Measurements from ENCODE around the gene GABRB3. TPM values are rescaled to one million over a fixed set of nuclear protein-coding genes. Genes with fewer than 3 reads are reported as not detected.

Gene GABRB3
- total and polyA plus RNA-seq, 2 donors from 2014 or later = 4.7 to 6.9 TPM

DNA sequence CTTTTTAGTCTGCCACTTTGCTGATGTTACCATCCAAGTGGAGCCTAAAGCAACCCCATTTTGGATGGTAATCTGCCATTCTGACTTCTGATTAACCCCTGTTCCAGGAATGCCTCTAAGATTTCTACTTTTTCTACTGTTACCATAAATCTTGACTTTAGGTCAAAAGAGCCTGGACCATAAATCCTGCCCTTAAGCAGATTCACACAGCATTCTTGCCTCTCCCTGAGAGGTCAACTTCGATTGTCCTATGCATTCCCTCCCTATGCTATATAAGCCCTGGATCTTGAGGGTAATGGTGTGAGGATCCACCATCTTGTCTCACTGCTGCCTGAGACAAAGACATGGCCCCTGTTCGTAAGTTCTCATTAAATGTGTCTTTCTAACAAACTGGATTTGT lies 177.3 kb downstream of the GABRB3 start:
- no peak overlapping the region for H3K27ac ChIP-seq (ENCODE audit: low read depth in 2 of 2, low read length in 2 of 2)
- H3K9me3 ChIP-seq (ENCODE audit: control insufficient read depth in 2 of 3, insufficient read depth in 1 of 3, low read length in 3 of 3) = no peaks in the 10 kb centered on the region
- H3K27me3 ChIP-seq (ENCODE audit: control insufficient read depth, insufficient read depth, low read length) = no peaks in the 10 kb centered on the region
- TF ChIP-seq, protein P1, sequence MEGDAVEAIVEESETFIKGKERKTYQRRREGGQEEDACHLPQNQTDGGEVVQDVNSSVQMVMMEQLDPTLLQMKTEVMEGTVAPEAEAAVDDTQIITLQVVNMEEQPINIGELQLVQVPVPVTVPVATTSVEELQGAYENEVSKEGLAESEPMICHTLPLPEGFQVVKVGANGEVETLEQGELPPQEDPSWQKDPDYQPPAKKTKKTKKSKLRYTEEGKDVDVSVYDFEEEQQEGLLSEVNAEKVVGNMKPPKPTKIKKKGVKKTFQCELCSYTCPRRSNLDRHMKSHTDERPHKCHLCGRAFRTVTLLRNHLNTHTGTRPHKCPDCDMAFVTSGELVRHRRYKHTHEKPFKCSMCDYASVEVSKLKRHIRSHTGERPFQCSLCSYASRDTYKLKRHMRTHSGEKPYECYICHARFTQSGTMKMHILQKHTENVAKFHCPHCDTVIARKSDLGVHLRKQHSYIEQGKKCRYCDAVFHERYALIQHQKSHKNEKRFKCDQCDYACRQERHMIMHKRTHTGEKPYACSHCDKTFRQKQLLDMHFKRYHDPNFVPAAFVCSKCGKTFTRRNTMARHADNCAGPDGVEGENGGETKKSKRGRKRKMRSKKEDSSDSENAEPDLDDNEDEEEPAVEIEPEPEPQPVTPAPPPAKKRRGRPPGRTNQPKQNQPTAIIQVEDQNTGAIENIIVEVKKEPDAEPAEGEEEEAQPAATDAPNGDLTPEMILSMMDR (IDR thresholded peaks at IDR 0.05; ENCODE audit: borderline replicate concordance, extremely low read depth, insufficient read depth) = no peak
- H3K4me1 ChIP-seq (ENCODE audit: control insufficient read depth in 2 of 3, insufficient read depth in 2 of 3, low read depth in 1 of 3, low read length in 3 of 3) = no peaks in the 10 kb centered on the region
- DNase-seq (peak in 3 of 5 donors; percentile 11 to 54 (median 53)), FAIRE-seq (no peak)
- H3K9ac ChIP-seq (ENCODE audit: low read length in 3 of 3) = no peak overlapping the region
- no peaks in the 10 kb centered on the region for H3K36me3 ChIP-seq (ENCODE audit: control insufficient read depth in 2 of 3, insufficient read depth in 3 of 3, low read length in 3 of 3)
- no peak overlapping the region for H3K4me3 ChIP-seq (ENCODE audit: low read length in 3 of 3)
- intact Hi-C loops (cut with DNase I) = no loop called here

DNA sequence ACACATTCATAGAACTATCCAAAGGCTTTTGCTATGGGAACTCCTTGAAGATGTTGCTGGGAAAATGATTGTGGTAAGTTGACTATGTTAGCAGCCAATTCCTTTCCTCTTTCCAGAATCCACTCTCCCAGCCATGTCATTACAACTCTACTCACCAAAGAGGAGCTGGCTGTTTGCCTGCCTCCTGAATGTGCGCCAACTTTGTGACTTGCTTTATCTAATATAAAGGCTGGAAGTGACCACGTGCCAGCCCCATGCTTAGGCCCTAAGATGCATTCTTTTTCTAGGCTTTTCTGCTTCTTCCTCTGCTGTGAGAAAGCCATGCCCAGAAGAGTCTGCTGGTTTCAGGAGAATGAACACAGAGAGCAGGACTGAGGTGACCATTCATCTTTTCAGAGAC lies 182.2 kb downstream of the GABRB3 start:
- Histone ChIP-seq H3K27ac (ENCODE audit: low read depth in 2 of 2, low read length in 2 of 2) (no peak overlapping the region), H3K36me3 (ENCODE audit: control insufficient read depth in 2 of 3, insufficient read depth in 3 of 3, low read length in 3 of 3) (no peaks in the 10 kb centered on the region), H3K4me1 (ENCODE audit: control insufficient read depth in 2 of 3, insufficient read depth in 2 of 3, low read depth in 1 of 3, low read length in 3 of 3) (no peaks in the 10 kb centered on the region), H3K27me3 (ENCODE audit: control insufficient read depth, insufficient read depth, low read length) (no peaks in the 10 kb centered on the region), H3K9me3 (ENCODE audit: control insufficient read depth in 2 of 3, insufficient read depth in 1 of 3, low read length in 3 of 3) (no peaks in the 10 kb centered on the region), H3K9ac (ENCODE audit: low read length in 3 of 3) (no peak overlapping the region), H3K4me3 (ENCODE audit: low read length in 3 of 3) (no peak overlapping the region)
- TF ChIP-seq, protein P1 (IDR thresholded peaks at IDR 0.05; ENCODE audit: borderline replicate concordance, extremely low read depth, insufficient read depth) = no peak
- intact Hi-C loops (cut with DNase I) = no loop called here
- DNase-seq (no peak), FAIRE-seq (no peak)

DNA sequence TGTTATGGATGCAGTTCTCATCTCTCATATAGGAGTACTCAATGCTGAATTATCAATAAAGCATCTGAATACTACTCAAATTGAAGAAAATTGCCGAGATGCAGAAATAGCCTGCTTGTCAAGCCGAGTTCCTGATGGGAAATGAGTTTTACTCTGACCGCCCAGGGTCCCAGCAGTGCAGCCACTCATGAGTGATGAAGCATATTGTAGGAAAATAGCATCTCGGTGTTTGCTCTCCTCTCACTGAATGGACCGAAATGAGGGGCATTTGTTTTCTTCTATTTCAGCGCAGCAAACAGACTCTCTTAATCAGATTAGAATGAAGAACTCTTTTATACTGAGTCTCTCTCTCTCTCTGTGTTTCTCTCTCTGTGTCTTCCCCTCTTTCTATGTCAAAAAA lies 190.0 kb downstream of the GABRB3 start:
- H3K9ac ChIP-seq (ENCODE audit: low read length in 3 of 3) = no peak overlapping the region
- H3K4me3 ChIP-seq (ENCODE audit: low read length in 3 of 3) = no peak overlapping the region
- intact Hi-C loops (cut with DNase I) = no loop called here
- DNase-seq = no peak
- no peak for FAIRE-seq
- H3K4me1 ChIP-seq (ENCODE audit: control insufficient read depth in 2 of 3, insufficient read depth in 2 of 3, low read depth in 1 of 3, low read length in 3 of 3) = no peaks in the 10 kb centered on the region
- TF ChIP-seq, protein P1 (IDR thresholded peaks at IDR 0.05; ENCODE audit: borderline replicate concordance, extremely low read depth, insufficient read depth) = no peak
- H3K27me3 ChIP-seq (ENCODE audit: control insufficient read depth, insufficient read depth, low read length) = no peaks in the 10 kb centered on the region
- H3K36me3 ChIP-seq (ENCODE audit: control insufficient read depth in 2 of 3, insufficient read depth in 3 of 3, low read length in 3 of 3) = no peaks in the 10 kb centered on the region
- H3K9me3 ChIP-seq (ENCODE audit: control insufficient read depth in 2 of 3, insufficient read depth in 1 of 3, low read length in 3 of 3) = no peaks in the 10 kb centered on the region
- H3K27ac ChIP-seq (ENCODE audit: low read depth in 2 of 2, low read length in 2 of 2) = no peak overlapping the region

DNA sequence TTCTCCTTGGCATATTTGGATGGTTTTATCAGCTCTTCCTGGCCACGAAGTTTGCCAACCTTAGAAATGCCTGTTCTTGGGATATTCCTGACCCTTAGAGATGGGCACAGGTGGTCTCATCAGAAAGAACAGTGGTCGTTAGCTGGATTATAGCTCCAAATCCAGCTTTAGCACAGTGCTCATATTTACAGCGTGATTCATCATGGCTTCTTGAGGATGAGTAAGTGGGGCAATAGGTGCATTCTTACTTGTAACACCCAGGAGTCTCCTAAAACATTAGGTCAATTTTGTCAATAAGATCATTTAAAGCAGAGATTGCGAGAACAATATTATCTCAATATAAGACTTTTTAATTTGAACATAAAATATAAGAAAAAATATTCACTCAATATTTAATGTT lies 191.9 kb downstream of the GABRB3 start:
- H3K4me3 ChIP-seq (ENCODE audit: low read length in 3 of 3) = no peak overlapping the region
- H3K27ac ChIP-seq (ENCODE audit: low read depth in 2 of 2, low read length in 2 of 2) = no peak overlapping the region
- no peak overlapping the region for H3K9ac ChIP-seq (ENCODE audit: low read length in 3 of 3)
- TF ChIP-seq, protein P1 (IDR thresholded peaks at IDR 0.05; ENCODE audit: borderline replicate concordance, extremely low read depth, insufficient read depth) = no peak
- FAIRE-seq (no peak), DNase-seq (no peak)
- no peaks in the 10 kb centered on the region for H3K36me3 ChIP-seq (ENCODE audit: control insufficient read depth in 2 of 3, insufficient read depth in 3 of 3, low read length in 3 of 3)
- intact Hi-C loops (cut with DNase I) = no loop called here
- no peaks in the 10 kb centered on the region for H3K4me1 ChIP-seq (ENCODE audit: control insufficient read depth in 2 of 3, insufficient read depth in 2 of 3, low read depth in 1 of 3, low read length in 3 of 3)
- H3K9me3 ChIP-seq (ENCODE audit: control insufficient read depth in 2 of 3, insufficient read depth in 1 of 3, low read length in 3 of 3) = no peaks in the 10 kb centered on the region
- no peaks in the 10 kb centered on the region for H3K27me3 ChIP-seq (ENCODE audit: control insufficient read depth, insufficient read depth, low read length)
